Endothelial cell of umbilical vein (primary cell): ENCODE results near the gene CUEDC1.

ENCODE experiments used
- CTCF ChIP-seq, 2 donors: IDR thresholded peaks; 1 replicate in 1 of 2; 2 replicates in 1 of 2; pipeline ENCODE4 v1.5.1; 2011; ENCODE audit warnings: low read length in 2 of 2, mild to moderate bottlenecking in 2 of 2, moderate library complexity in 2 of 2, control low read depth in 1 of 2, inconsistent platforms in 1 of 2, low read depth in 1 of 2; ENCODE audit not compliant: insufficient read depth in 1 of 2; ENCODE audit errors: extremely low read depth in 1 of 2
- EZH2 ChIP-seq: IDR thresholded peaks from 2 replicates; pipeline ENCODE4 v1.6.1; 2012; ENCODE audit warnings: borderline replicate concordance, low read depth, mild to moderate bottlenecking, moderate library complexity, low read length, inconsistent platforms; ENCODE audit not compliant: severe bottlenecking
- FOS ChIP-seq: IDR thresholded peaks from 2 replicates; pipeline ENCODE4 v1.6.1; 2011; ENCODE audit warnings: mild to moderate bottlenecking, low read length, moderate library complexity, borderline replicate concordance; ENCODE audit not compliant: insufficient read depth
- GATA2 ChIP-seq: IDR thresholded peaks from 2 replicates; pipeline ENCODE4 v1.7.0; 2011; ENCODE audit warnings: low read depth, mild to moderate bottlenecking, moderate library complexity, mixed read lengths, low read length; ENCODE audit not compliant: insufficient read length, insufficient read depth
- JUN ChIP-seq: IDR thresholded peaks from 2 replicates; pipeline ENCODE4 v1.6.1; 2011; ENCODE audit warnings: borderline replicate concordance, low read depth; ENCODE audit not compliant: insufficient read length, insufficient read depth
- POLR2A ChIP-seq: IDR thresholded peaks from 2 replicates; pipeline ENCODE4 v1.6.1; 2012; ENCODE audit warnings: low read depth, mild to moderate bottlenecking, control low read depth, low read length

- TF ChIP-seq CTCF (IDR thresholded peaks at IDR 0.05; ENCODE audit: extremely low read depth in 1 of 2, insufficient read depth in 1 of 2, low read depth in 1 of 2, low read length in 2 of 2), result no peak
- TF ChIP-seq JUN, result no peak
- TF ChIP-seq FOS, result no peak
- TF ChIP-seq POLR2A, result no peak
- no peak for TF ChIP-seq EZH2
- no peak for TF ChIP-seq GATA2
These were observed 31.9 kb downstream of the CUEDC1 start for GRCh38 chr17:57923182-57923872.
